Endothelial cell (in vitro differentiated cells): ENCODE results near the gene TNNI2. TPM values are rescaled to one million over a fixed set of nuclear protein-coding genes. Genes with fewer than 3 reads are reported as not detected.

Experiments used
- DNase-seq: peaks from one replicate; pipeline ENCODE4 v3.0.0; 2021; ENCODE audit warnings: low spot score
- H3K27ac Mint-ChIP-seq: one replicate; pipeline ENCODE4 v1.8.0; 2021; ENCODE audit warnings: mixed read lengths, inconsistent platforms; ENCODE audit not compliant: unreplicated experiment
- H3K27me3 Mint-ChIP-seq: one replicate; pipeline ENCODE4 v1.8.0; 2021; ENCODE audit warnings: mild to moderate bottlenecking, moderate library complexity, mixed read lengths, inconsistent platforms; ENCODE audit not compliant: unreplicated experiment
- H3K36me3 Mint-ChIP-seq: one replicate; pipeline ENCODE4 v1.8.0; 2021; ENCODE audit warnings: mild to moderate bottlenecking, low read depth, mixed read lengths, inconsistent platforms; ENCODE audit not compliant: unreplicated experiment
- H3K4me1 Mint-ChIP-seq: one replicate; pipeline ENCODE4 v1.8.0; 2021; ENCODE audit warnings: mild to moderate bottlenecking, mixed read lengths, inconsistent platforms; ENCODE audit not compliant: unreplicated experiment
- H3K4me3 Mint-ChIP-seq: one replicate; pipeline ENCODE4 v1.8.0; 2021; ENCODE audit warnings: mild to moderate bottlenecking, mixed read lengths, inconsistent platforms; ENCODE audit not compliant: unreplicated experiment
- H3K9me3 Mint-ChIP-seq: one replicate; pipeline ENCODE4 v1.8.0; 2021; ENCODE audit warnings: mixed read lengths, inconsistent platforms; ENCODE audit not compliant: unreplicated experiment
- CTCF ChIP-seq: fragments of 200-600 bp; sonication (generic); IDR thresholded peaks from one replicate; pipeline ENCODE4 v1.5.0; 2021; ENCODE audit warnings: antibody characterized with exemption; ENCODE audit not compliant: unreplicated experiment
- total RNA-seq: library from RNA; stranded (reverse); fragmentation: NEBNext Ultra II Directional; extraction: Animal tissue kit (Norgen Biotek cat#: 25700); gene quantifications from one replicate; pipeline ENCODE4 v1.2.1, GENCODE V29; 2021; ENCODE audit not compliant: unreplicated experiment

TNNI2 gene
- total RNA-seq, 1 donor from 2014 or later, result not detected

- no peaks in the 10 kb centered on the region for H3K9me3 Mint-ChIP-seq
- H3K36me3 Mint-ChIP-seq, result no peaks in the 10 kb centered on the region
- no peak overlapping the region for H3K4me3 Mint-ChIP-seq
- no peaks in the 10 kb centered on the region for H3K4me1 Mint-ChIP-seq
- no peak overlapping the region for H3K27ac Mint-ChIP-seq
- no peak for TF ChIP-seq CTCF
- peaks cover 8% of the 10 kb centered on the region for H3K27me3 Mint-ChIP-seq
- no peak for DNase-seq
These were observed 7.2 kb upstream of the TNNI2 start for GRCh38 chr11:1831338-1832210.

- Mint-ChIP-seq H3K27me3 (peaks cover 6% of the 10 kb centered on the region), H3K36me3 (no peaks in the 10 kb centered on the region), H3K4me3 (no peak overlapping the region), H3K4me1 (no peaks in the 10 kb centered on the region), H3K9me3 (no peaks in the 10 kb centered on the region), H3K27ac (no peak overlapping the region)
- TF ChIP-seq CTCF, result peak; percentile 99
- peak; percentile 74 for DNase-seq
These were observed 6.4 kb upstream of the TNNI2 start for GRCh38 chr11:1832211-1832919.

- DNase-seq, result no peak
- H3K4me3 Mint-ChIP-seq, result no peak overlapping the region
- no peaks in the 10 kb centered on the region for H3K36me3 Mint-ChIP-seq
- no peaks in the 10 kb centered on the region for H3K4me1 Mint-ChIP-seq
- no peak overlapping the region for H3K27ac Mint-ChIP-seq
- H3K9me3 Mint-ChIP-seq, result no peaks in the 10 kb centered on the region
- no peak for TF ChIP-seq CTCF
- H3K27me3 Mint-ChIP-seq, result peaks cover 4% of the 10 kb centered on the region
These were observed 5.9 kb upstream of the TNNI2 start for GRCh38 chr11:1832920-1833295.

- no peak overlapping the region for H3K27ac Mint-ChIP-seq
- no peaks in the 10 kb centered on the region for H3K4me1 Mint-ChIP-seq
- H3K36me3 Mint-ChIP-seq, result no peaks in the 10 kb centered on the region
- no peak overlapping the region for H3K4me3 Mint-ChIP-seq
- H3K27me3 Mint-ChIP-seq, result peaks cover 4% of the 10 kb centered on the region
- DNase-seq, result no peak
- H3K9me3 Mint-ChIP-seq, result no peaks in the 10 kb centered on the region
- TF ChIP-seq CTCF, result no peak
These were observed 4.6 kb upstream of the TNNI2 start for GRCh38 chr11:1834062-1834610.
